ENCODE measurements around the gene PITPNC1.

- TF ChIP-seq POLR2AphosphoS5 (IDR thresholded peaks at IDR 0.05) (no peak), POLR2A (IDR thresholded peaks at IDR 0.05) (no peak), EP300 (IDR thresholded peaks at IDR 0.05) (no peak)
- TF ChIP-seq, protein P1, sequence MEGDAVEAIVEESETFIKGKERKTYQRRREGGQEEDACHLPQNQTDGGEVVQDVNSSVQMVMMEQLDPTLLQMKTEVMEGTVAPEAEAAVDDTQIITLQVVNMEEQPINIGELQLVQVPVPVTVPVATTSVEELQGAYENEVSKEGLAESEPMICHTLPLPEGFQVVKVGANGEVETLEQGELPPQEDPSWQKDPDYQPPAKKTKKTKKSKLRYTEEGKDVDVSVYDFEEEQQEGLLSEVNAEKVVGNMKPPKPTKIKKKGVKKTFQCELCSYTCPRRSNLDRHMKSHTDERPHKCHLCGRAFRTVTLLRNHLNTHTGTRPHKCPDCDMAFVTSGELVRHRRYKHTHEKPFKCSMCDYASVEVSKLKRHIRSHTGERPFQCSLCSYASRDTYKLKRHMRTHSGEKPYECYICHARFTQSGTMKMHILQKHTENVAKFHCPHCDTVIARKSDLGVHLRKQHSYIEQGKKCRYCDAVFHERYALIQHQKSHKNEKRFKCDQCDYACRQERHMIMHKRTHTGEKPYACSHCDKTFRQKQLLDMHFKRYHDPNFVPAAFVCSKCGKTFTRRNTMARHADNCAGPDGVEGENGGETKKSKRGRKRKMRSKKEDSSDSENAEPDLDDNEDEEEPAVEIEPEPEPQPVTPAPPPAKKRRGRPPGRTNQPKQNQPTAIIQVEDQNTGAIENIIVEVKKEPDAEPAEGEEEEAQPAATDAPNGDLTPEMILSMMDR (IDR thresholded peaks at IDR 0.05) = no peak
These were observed 12.0 kb upstream of the PITPNC1 start for GRCh38 chr17:67364847-67365737.

Measured in suprapubic skin (tissue), 4 donors.